GM12892 (cell line): ENCODE results near the gene FLNA.

Experiments
- POLR2A ChIP-seq: IDR thresholded peaks from 2 replicates; pipeline ENCODE4 v1.6.1; 2011; ENCODE audit warnings: low read depth, low read length, control low read depth
- POLR2AphosphoS5 ChIP-seq: IDR thresholded peaks from 2 replicates; pipeline ENCODE4 v1.6.1; 2011; ENCODE audit warnings: low read depth, low read length, control low read depth
- TAF1 ChIP-seq: IDR thresholded peaks from 2 replicates; pipeline ENCODE4 v1.6.1; 2011; ENCODE audit warnings: low read depth, mild to moderate bottlenecking, control low read depth, low read length, borderline replicate concordance

GRCh38 chrX:154350429-154351182 lies 23.8 kb downstream of the FLNA start:
- no peak for TF ChIP-seq TAF1
- TF ChIP-seq POLR2AphosphoS5 = no peak
- no peak; the same call in 1 of the 2 replicates for TF ChIP-seq POLR2A
